CD4-positive, alpha-beta T cell treated with Interleukin-21 for 1 hour (primary cell): ENCODE data around the gene SLC16A5.
"Not testable (repeated sequence)": the region's sequence is repeated elsewhere in the genome, so short reads cannot be mapped to it uniquely, and the experiment has no call there.

ENCODE experiments used
- DNase-seq: peaks from one replicate; pipeline ENCODE4 v3.0.0-alpha.2; 2020

The SLC16A5 gene

DNA sequence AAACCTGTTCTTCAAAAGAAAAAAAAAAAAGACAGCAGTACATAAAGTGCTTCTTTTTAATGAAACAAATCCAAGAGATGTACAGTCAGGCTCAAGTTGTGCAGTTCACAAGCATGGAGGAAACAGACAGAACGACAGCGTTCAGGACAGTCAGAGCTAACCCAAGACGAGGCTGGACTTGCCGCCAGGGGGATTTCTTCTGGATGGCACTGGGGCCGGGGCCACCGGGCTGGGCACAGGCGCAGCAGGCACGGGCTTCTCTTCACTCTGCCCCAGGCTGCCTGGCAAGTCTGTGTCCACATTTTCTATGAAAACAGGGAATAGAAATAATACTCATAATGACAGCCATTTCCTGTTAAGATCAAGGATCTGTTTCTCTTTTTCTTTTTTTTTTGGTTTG is 48.2 kb downstream of the SLC16A5 start:
- no peak for DNase-seq

DNA sequence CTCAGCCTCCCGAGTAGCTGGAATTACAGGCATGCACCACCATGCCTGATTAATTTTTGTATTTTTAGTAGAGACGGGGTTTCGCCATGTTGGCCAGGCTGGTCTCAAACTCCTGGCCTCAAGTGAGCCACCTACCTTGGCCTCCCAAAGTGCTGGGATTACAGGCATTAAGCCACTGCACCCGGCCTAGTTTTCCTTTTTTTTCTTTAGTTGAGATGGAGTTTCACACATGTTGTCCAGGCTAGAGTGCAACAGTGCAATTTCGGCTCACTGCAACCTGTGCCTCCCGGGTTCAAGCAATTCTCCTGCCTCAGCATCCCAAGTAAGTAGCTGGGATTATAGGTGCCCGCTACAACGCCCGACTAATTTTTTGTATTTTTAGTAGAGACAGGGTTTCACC is 50.0 kb downstream of the SLC16A5 start:
- DNase-seq = not testable (repeated sequence)

GRCh38 chr17:75138519-75138918 is 50.8 kb downstream of the SLC16A5 start:
- no peak for DNase-seq

- no peak for DNase-seq
These were observed 54.6 kb downstream of the SLC16A5 start for GRCh38 chr17:75142236-75142971.

DNA sequence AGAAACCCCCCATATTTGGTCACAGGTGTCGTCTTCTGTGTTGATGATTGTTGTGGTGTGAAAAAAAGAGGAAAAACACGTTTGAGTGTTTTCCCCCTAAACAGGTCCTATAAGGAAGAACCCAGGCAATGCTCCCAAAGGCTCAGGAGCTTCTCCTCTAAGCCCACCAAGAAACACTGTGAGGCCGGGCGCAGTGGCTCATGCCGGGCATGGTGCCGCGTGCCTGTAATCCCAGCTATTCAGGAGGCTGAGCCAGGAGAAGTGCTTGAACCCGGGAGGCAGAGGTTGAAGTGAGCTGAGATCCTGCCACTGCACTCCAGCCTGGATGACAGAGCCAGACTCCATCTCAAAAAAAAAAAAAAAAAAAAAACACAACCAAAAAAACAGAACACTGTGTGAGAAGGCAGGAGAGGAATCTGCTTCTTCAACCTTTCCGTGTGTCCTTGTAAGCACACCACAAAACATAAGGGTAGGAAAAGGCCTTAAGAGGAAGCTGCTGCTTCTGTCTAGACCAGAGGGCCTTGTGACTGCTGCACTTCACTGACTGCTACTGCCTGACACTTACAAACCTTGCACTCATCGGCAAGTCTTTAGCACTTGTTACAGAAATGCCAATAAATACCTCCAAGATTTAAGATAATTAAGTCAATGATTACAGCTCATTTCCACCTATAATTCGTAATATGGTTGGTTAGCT is 57.2 kb downstream of the SLC16A5 start:
- no peak for DNase-seq

- DNase-seq = no peak
These were observed 58.8 kb downstream of the SLC16A5 start for GRCh38 chr17:75146592-75146991.

DNA sequence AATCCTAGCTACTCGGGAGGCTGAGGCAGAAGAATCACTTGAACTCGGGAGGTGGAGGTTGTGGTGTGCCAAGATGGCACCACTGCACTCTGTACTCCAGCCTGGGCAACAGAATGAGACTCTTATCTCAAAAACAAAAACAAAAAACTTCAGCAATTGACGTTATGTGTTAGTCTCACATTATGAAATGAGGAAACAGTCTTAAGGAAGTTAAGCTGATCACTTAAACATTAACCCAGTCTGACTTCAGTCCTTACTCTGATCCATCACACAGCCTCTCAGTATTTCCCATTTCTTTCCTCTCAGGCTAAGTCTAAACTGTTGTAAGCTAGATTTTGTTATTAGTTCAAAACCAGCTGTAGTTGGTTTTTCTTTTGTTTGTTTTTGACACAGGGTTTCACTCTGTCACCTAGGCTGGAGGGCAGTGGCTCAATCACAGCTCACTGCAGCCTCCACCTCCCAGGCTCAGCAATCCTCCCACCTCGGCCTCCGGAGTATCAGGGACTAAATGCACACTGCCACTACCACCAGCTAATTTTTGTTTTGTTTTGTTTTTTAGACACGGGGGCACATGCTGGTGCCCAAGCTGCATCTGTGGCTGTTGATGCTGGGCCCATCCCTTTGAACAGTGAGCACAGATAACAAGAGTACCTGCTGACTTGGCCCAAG is 60.3 kb downstream of the SLC16A5 start:
- no peak for DNase-seq

GRCh38 chr17:75151930-75152329 is 64.2 kb downstream of the SLC16A5 start:
- peak; percentile 23 for DNase-seq

- no peak for DNase-seq
These were observed 64.8 kb downstream of the SLC16A5 start for GRCh38 chr17:75152523-75152921.

DNA sequence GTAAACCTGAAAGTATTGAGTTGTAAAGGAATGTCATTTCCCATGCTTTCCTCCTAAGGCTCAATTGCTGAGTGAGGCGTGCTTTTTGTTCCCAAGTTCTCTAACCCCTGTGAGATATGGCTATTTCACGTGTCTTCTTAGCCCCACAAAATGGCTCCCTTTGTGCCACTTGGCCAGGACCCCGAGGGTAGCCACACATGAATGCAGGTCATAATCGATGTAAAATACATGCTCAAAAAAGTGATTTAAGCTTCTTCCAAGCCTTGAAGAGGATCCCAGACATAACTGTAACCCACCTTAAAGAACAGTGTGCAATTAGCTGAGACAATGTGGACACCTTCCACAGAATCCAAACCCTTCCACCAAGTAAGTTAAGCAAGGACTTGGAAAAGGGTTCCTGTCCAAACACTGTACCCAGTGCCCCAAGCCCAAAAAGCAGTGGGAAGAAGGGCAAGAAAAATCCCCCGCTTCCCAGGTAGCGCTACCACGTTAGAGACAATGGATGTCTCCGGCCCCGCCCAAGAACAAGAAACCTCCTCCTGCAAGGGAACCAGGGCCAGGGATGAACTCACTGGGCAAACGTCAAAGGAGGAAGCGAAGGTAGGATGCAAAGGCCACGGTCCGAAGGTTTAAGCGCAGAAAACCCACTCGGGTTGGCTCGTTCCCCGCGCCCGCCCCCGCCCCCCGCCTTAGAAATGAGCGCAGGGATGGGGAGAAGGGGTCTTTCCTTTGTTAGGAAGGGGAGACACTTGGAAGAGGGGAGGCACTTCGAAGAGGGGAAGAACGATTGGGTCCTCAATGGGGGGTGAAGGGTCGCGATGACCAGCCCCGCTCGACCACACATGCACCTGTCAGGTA is 65.4 kb downstream of the SLC16A5 start:
- peak; percentile 32 for DNase-seq

DNA sequence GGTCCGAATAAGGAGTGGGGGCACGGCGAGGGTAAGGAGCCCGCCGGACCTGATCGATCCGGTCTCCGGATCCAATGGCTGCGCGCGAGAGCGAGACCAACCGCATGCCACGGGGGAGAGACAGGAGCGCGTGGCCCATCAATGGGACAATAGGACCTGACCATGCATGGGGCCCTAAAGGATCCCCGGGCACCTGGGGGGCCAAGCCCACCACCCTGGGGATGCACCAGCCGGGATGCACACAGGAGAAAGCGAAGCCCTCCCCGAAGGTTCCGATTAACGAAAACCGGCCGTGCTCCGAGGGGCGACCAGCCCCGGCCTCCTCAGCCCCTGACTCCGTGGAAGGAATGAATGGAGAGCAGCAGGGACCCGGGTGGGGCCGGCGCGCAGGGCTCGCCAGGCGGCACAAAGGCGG is 66.0 kb downstream of the SLC16A5 start:
- DNase-seq = no peak

- peak; percentile 99 for DNase-seq
These were observed 66.7 kb downstream of the SLC16A5 start, which contains the start of gene JPT1 for GRCh38 chr17:75154195-75155106. Gene JPT1 (minus strand): TSS chr17:75154512. CDS start chr17:75154397, 115 bp downstream.

DNA sequence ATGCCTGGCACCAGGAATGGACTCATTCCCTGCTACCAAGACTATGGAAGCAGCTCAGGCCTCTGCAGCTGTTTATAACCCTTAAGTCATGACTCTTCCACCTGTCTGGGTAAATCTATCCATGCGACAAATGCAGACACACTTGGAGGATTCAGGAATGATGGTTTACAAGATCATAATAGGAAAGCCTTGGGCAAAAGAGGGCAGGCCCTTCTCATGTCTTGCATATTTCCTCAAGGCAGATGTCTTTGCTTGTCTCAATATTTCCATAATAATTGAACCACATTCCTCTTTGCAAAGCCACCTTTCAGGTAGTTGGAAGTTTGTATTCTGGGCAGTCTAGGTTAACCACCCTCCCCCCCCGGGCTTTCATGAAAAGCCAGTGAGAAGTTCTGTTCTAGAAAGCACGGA is 67.4 kb downstream of the SLC16A5 start:
- DNase-seq = no peak
